Endothelial cell of umbilical vein (primary cell): ENCODE data around the gene ORC2. TPM values are rescaled to one million over a fixed set of nuclear protein-coding genes. Genes with fewer than 3 reads are reported as not detected.
"Not testable (repeated sequence)": the region's sequence is repeated elsewhere in the genome, so short reads cannot be mapped to it uniquely, and the experiment has no call there.

Experiments
- BruUV-seq: library from RNA; stranded (reverse); fragments of 400-500 nt; replicated peaks from 2 replicates; lab custom pipeline; 2021; lab: Mats Ljungman, UMichigan
- CTCF ChIA-PET: fragments of 300-600, 350-600 bp; sonication (Branson Sonifier 250); formaldehyde crosslinking; loops from one replicate; lab custom pipeline; 2021; ENCODE audit warnings: antibody characterized with exemption, inconsistent platforms; lab: Charles Lee
- POLR2A ChIA-PET: fragments of 300-600, 350-600 bp; sonication (Branson Sonifier 250); formaldehyde crosslinking; loops from one replicate; lab custom pipeline; 2021; ENCODE audit warnings: antibody characterized with exemption, inconsistent platforms; lab: Charles Lee
- DNase-seq: peaks from one replicate; pipeline ENCODE4 v3.0.0-alpha.2; 2011; ENCODE audit warnings: low read depth, low spot score
- FAIRE-seq: peaks from 2 replicates; lab custom pipeline; 2011; peaks lifted over from hg19 to GRCh38; lab: Jason Lieb, UNC
- H2AFZ ChIP-seq: 2 replicates; pipeline ENCODE4 v1.6.0; 2012; ENCODE audit warnings: low read depth, low read length, control low read depth, inconsistent platforms
- H3K27ac ChIP-seq: 2 replicates; pipeline ENCODE4 v1.5.1; 2011; ENCODE audit warnings: low read depth, mild to moderate bottlenecking, control low read depth, low read length, moderate library complexity; ENCODE audit not compliant: insufficient read depth
- H3K27me3 ChIP-seq, 2 experiments: 2 replicates each; pipeline versions ENCODE4 v1.6.0 to v1.6.1; 2011; ENCODE audit warnings: low read length in 2 of 2, mixed read lengths in 1 of 2; ENCODE audit not compliant: control insufficient read depth in 2 of 2, insufficient read depth in 2 of 2
- H3K36me3 ChIP-seq, 2 experiments: 2 replicates in 1 of 2; 3 replicates in 1 of 2; pipeline ENCODE4 v1.5.1; 2011; ENCODE audit warnings: low read length in 2 of 2, mild to moderate bottlenecking in 1 of 2, moderate library complexity in 1 of 2; ENCODE audit not compliant: control insufficient read depth in 2 of 2, insufficient read depth in 2 of 2; ENCODE audit errors: extremely low read depth in 1 of 2
- H3K4me1 ChIP-seq: 3 replicates; pipeline ENCODE4 v1.5.1; 2011; ENCODE audit warnings: mild to moderate bottlenecking, low read length; ENCODE audit not compliant: control insufficient read depth, insufficient read depth; ENCODE audit errors: extremely low read depth
- H3K4me2 ChIP-seq: 2 replicates; pipeline ENCODE4 v1.6.1; 2011; ENCODE audit warnings: low read length, control low read depth, mixed read lengths; ENCODE audit not compliant: insufficient read depth
- H3K4me3 ChIP-seq, 3 experiments: fragments of 200-600 bp in 1 of 3; sonication (generic), shearing (Covaris generic) in 1 of 3; replicated peaks in 1 of 3; 2 replicates each; pipeline ENCODE4 v1.5.1; 2011 to 2016; ENCODE audit warnings: control low read depth in 3 of 3, low read length in 3 of 3, mild to moderate bottlenecking in 2 of 3, inconsistent platforms in 1 of 3, low read depth in 1 of 3, moderate library complexity in 1 of 3; ENCODE audit not compliant: insufficient read depth in 1 of 3
- H3K79me2 ChIP-seq: 2 replicates; pipeline ENCODE4 v1.6.0; 2012; ENCODE audit warnings: low read length, inconsistent platforms; ENCODE audit not compliant: control insufficient read depth, insufficient read depth
- H3K9ac ChIP-seq: replicated peaks from 2 replicates; pipeline ENCODE3; 2011; ENCODE audit warnings: low read length, control low read depth; ENCODE audit not compliant: insufficient read depth; ENCODE audit errors: extremely low read depth
- H3K9me1 ChIP-seq: replicated peaks from 3 replicates; pipeline ENCODE4 v1.6.0; 2011; ENCODE audit warnings: mild to moderate bottlenecking, low read length; ENCODE audit not compliant: control insufficient read depth, insufficient read depth; ENCODE audit errors: extremely low read depth
- H3K9me3 ChIP-seq: replicated peaks from 2 replicates; pipeline ENCODE4 v1.5.1; 2012; ENCODE audit warnings: low read length, inconsistent platforms; ENCODE audit not compliant: control insufficient read depth, insufficient read depth
- H4K20me1 ChIP-seq: replicated peaks from 2 replicates; pipeline ENCODE3; 2011; ENCODE audit warnings: mild to moderate bottlenecking, low read length; ENCODE audit not compliant: control insufficient read depth, insufficient read depth; ENCODE audit errors: extremely low read depth
- GATA2 ChIP-seq: IDR thresholded peaks from 2 replicates; pipeline ENCODE4 v1.7.0; 2011; ENCODE audit warnings: low read depth, mild to moderate bottlenecking, moderate library complexity, mixed read lengths, low read length; ENCODE audit not compliant: insufficient read length, insufficient read depth
- JUN ChIP-seq: IDR thresholded peaks from 2 replicates; pipeline ENCODE4 v1.6.1; 2011; ENCODE audit warnings: borderline replicate concordance, low read depth; ENCODE audit not compliant: insufficient read length, insufficient read depth
- MYC ChIP-seq: IDR thresholded peaks from one replicate; pipeline ENCODE4 v1.6.1; 2011; ENCODE audit warnings: mild to moderate bottlenecking, low read depth, low read length
- POLR2A ChIP-seq: IDR thresholded peaks from 2 replicates; pipeline ENCODE4 v1.6.1; 2012; ENCODE audit warnings: low read depth, mild to moderate bottlenecking, control low read depth, low read length
- dilution Hi-C: fragments of 300-500 bp; cut with MboI; formaldehyde crosslinking; loops from one replicate; pipeline ENCODE4 v1.15.0; 2019; ENCODE audit warnings: low sequenced_read_pairs; ENCODE audit not compliant: extremely low pct_ligation_motif_present
- intact Hi-C: fragments of 100-400 bp; cut with micrococcal nuclease; formaldehyde crosslinking; loops from one replicate; pipeline ENCODE4 v1.10.0; 2022
- polyA plus RNA-seq, 4 experiments: library from polyadenylated mRNA; depleted of rRNA in 3 of 4; stranded (reverse) in 3 of 4; unstranded in 1 of 4; fragments of >200 nt; gene quantifications; 2 replicates each; pipeline versions ENCODE4 v1.2.1 to v1.2.3, GENCODE V29; 2011 to 2012; ENCODE audit warnings: missing spikeins in 1 of 4
- total RNA-seq: library from RNA; stranded (reverse); gene quantifications from 2 replicates; pipeline ENCODE4 v1.2.3, GENCODE V29; 2021
- TF ChIP-seq, protein P1 (sequence below), 2 donors: IDR thresholded peaks; 1 replicate in 1 of 2; 2 replicates in 1 of 2; pipeline ENCODE4 v1.5.1; 2011; ENCODE audit warnings: low read length in 2 of 2, mild to moderate bottlenecking in 2 of 2, moderate library complexity in 2 of 2, control low read depth in 1 of 2, inconsistent platforms in 1 of 2, low read depth in 1 of 2; ENCODE audit not compliant: insufficient read depth in 1 of 2; ENCODE audit errors: extremely low read depth in 1 of 2

Gene ORC2
- total and polyA plus RNA-seq, 2 donors (not counting 3 experiments of a cell fraction or from before 2014, with no cell fraction given), result 4.2 to 45.4 TPM

DNA sequence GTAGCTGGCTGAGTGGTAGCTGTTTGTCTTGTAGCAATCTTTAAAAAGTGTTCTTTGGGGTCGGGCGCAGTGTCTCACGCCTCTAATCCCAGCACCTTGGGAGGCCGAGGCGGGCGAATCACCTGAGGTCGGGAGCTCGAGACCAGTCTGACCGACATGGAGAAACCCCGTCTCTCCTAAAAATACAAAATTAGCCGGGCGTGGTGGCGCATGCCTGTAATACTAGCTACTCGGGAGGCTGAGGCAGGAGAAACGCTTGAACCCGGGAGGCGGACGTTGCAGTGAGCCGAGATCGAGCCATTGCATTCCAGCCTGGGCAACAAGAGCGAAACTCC lies 425 bp upstream of the ORC2 start:
- H3K79me2 ChIP-seq, result peaks cover 33% of the 10 kb centered on the region
- CTCF ChIA-PET, result interaction anchor here (0.5 to 2.7 kb wide), 16 partner anchors 7 to 268 kb away, joined by 3 to 56 read pairs (median 4); partner anchors contain the start of genes CASP10 and CFLAR
- H4K20me1 ChIP-seq, POLR2A ChIA-PET, DNase-seq, H3K27me3 ChIP-seq, H3K36me3 ChIP-seq, H3K9me1 ChIP-seq, H3K9me3 ChIP-seq, FAIRE-seq, dilution Hi-C loops: not testable (repeated sequence)
- H3K4me1 ChIP-seq, result peaks cover 24% of the 10 kb centered on the region
- TSS peak; percentile 59 for BruUV-seq
- H3K9ac ChIP-seq, result peak overlapping the region; percentile 87
- peak overlapping the region; percentile 79 for H3K4me2 ChIP-seq
- H3K4me3 ChIP-seq, result peak overlapping the region; percentile 30 to 79 (median 61)
- intact Hi-C loops, result loop anchor here (1.0 kb wide), 3 partner anchors 107 to 213 kb away; partner anchors contain the start of gene HYCC2
- H2AFZ ChIP-seq, result peak overlapping the region; percentile 81
- peak overlapping the region; percentile 71 for H3K27ac ChIP-seq

DNA sequence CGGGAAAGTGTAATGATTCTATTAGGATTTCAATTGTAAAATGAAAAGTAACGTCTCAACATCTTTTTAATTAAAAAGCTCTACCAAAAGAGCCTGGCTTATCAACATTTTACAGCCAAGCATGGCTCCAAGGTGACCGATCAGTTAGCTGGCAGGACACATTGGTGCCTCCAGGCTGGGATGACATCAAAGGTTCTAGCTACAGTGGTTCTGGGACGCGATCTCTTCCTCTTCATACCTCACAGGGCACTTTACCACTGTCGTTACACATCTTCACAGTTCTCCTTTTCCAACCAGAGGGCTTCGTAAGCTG lies 693 bp downstream of the ORC2 start:
- H3K9me3 ChIP-seq, result no peaks in the 10 kb centered on the region
- H3K9me1 ChIP-seq, result no peaks in the 10 kb centered on the region
- H4K20me1 ChIP-seq, result no peaks in the 10 kb centered on the region
- peak overlapping the region; percentile 71 for H3K27ac ChIP-seq
- TF ChIP-seq, protein P1, sequence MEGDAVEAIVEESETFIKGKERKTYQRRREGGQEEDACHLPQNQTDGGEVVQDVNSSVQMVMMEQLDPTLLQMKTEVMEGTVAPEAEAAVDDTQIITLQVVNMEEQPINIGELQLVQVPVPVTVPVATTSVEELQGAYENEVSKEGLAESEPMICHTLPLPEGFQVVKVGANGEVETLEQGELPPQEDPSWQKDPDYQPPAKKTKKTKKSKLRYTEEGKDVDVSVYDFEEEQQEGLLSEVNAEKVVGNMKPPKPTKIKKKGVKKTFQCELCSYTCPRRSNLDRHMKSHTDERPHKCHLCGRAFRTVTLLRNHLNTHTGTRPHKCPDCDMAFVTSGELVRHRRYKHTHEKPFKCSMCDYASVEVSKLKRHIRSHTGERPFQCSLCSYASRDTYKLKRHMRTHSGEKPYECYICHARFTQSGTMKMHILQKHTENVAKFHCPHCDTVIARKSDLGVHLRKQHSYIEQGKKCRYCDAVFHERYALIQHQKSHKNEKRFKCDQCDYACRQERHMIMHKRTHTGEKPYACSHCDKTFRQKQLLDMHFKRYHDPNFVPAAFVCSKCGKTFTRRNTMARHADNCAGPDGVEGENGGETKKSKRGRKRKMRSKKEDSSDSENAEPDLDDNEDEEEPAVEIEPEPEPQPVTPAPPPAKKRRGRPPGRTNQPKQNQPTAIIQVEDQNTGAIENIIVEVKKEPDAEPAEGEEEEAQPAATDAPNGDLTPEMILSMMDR (IDR thresholded peaks at IDR 0.05; ENCODE audit: extremely low read depth in 1 of 2, insufficient read depth in 1 of 2, low read depth in 1 of 2, low read length in 2 of 2), result no peak
- TF ChIP-seq GATA2 (no peak), MYC (no peak), POLR2A (no peak), JUN (no peak)
- H3K4me3 ChIP-seq, result peak overlapping the region; percentile 30 to 79 (median 61)
- H3K27me3 ChIP-seq, result no peaks in the 10 kb centered on the region
- intact Hi-C loops (loop anchor here (1.0 kb wide), 3 partner anchors 109 to 215 kb away; partner anchors contain the start of gene HYCC2), dilution Hi-C loops (no loop called here)
- DNase-seq (no peak), FAIRE-seq (no peak)
- CTCF ChIA-PET, result interaction anchor here (0.7 to 2.7 kb wide), 15 partner anchors 9 to 269 kb away, joined by 3 to 56 read pairs (median 5); partner anchors contain the start of genes CASP10 and CFLAR
- peak overlapping the region; percentile 87 for H3K9ac ChIP-seq
- H3K79me2 ChIP-seq, result peaks cover 33% of the 10 kb centered on the region
- H3K4me1 ChIP-seq, result peaks cover 24% of the 10 kb centered on the region
- no peaks in the 10 kb centered on the region for H3K36me3 ChIP-seq
- H3K4me2 ChIP-seq, result peak overlapping the region; percentile 73
- BruUV-seq, result TSS peak; percentile 51
- peak overlapping the region; percentile 43 for H2AFZ ChIP-seq
- POLR2A ChIA-PET, result no interaction called here
